Body of pancreas (tissue), 4 donors: Measurements from ENCODE around the gene TPGS2.

Experiments used
- CTCF ChIP-seq, 7 experiments: fragments of 450-650 bp in 4 of 7; fragments of 200-600 bp in 3 of 7; sonication (generic) in 3 of 7; IDR thresholded peaks; one replicate each; pipeline ENCODE4 v1.5.1; 2016 to 2019; ENCODE audit warnings: antibody characterized with exemption in 7 of 7
- POLR2A ChIP-seq, 3 donors: fragments of 450-650 bp; IDR thresholded peaks; one replicate each; pipeline ENCODE4 v1.6.1; 2016; ENCODE audit warnings: antibody characterized with exemption in 3 of 3, mild to moderate bottlenecking in 2 of 3

DNA sequence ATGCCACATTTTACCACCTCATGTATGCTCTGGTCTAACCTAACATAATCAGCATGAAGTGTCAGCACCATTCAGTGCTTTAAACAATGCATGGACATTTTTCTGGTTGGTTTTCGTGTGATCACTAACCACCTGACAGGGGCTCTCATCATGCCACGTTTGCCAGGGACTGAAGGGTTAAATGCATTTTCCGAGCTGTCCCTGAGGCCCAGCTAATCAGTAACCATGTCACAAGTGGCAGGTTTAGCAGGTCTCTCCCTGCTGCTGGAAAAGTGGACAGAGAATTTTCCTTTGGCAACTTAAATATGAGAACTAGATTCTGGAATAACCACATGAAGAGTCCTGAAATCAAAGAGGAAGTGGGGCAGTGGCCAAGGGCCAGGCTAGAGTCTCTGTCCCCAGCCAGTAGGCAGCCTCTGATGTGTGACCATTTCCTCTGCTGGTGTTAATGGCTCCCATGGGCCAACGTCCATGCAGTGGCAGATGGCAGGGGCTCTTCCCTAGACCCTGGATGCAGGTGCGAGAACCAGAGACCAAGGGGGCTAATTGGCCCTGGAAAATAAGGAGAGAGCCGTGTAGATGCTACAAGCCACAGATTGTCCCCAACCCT is 69.5 kb downstream of the TPGS2 start:
- TF ChIP-seq CTCF (IDR thresholded peaks at IDR 0.05) = no peak
- TF ChIP-seq POLR2A (IDR thresholded peaks at IDR 0.05) = no peak
